HG03342 (cell line): ENCODE results near the gene KRT80.
"Not testable (repeated sequence)": the region's sequence is repeated elsewhere in the genome, so short reads cannot be mapped to it uniquely, and the experiment has no call there.

ENCODE experiments used
- ATAC-seq: cut with Tn5 transposase; IDR thresholded peaks from one replicate; pipeline ENCODE4 v1.9.1; 2021; ENCODE audit warnings: mild to moderate bottlenecking, moderate library complexity; ENCODE audit not compliant: unreplicated experiment

KRT80 gene

GRCh38 chr12:52191841-52192791 is at the start of gene KRT80:
KRT80 (minus strand) TSS chr12:52192014; CDS start chr12:52191902, 112 bp downstream.
- ATAC-seq: no peak

GRCh38 chr12:52241205-52241842 is 49.5 kb upstream of the KRT80 start:
- no peak for ATAC-seq

GRCh38 chr12:52240247-52240646 is 48.4 kb upstream of the KRT80 start:
- ATAC-seq: not testable (repeated sequence)

DNA sequence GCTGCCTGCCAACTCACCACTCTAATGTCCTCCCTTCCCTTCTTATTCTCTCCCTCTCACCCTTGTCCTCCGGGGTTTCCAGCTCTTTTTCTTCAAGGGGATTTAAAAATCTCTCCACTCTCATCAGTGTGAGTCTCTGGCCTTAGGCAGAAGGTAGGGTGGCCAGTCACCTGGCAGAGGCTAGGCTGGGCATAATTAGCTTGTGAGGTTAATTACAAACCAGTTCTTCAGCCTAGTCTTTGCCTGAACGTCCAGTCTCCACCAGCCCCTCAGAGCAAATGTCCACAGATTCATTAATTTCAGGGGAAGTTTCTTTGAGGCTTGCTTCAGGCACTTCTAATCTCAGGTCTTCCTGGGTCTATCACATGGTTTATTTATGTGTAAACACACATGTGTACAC is 48.0 kb upstream of the KRT80 start:
- ATAC-seq: no peak

DNA sequence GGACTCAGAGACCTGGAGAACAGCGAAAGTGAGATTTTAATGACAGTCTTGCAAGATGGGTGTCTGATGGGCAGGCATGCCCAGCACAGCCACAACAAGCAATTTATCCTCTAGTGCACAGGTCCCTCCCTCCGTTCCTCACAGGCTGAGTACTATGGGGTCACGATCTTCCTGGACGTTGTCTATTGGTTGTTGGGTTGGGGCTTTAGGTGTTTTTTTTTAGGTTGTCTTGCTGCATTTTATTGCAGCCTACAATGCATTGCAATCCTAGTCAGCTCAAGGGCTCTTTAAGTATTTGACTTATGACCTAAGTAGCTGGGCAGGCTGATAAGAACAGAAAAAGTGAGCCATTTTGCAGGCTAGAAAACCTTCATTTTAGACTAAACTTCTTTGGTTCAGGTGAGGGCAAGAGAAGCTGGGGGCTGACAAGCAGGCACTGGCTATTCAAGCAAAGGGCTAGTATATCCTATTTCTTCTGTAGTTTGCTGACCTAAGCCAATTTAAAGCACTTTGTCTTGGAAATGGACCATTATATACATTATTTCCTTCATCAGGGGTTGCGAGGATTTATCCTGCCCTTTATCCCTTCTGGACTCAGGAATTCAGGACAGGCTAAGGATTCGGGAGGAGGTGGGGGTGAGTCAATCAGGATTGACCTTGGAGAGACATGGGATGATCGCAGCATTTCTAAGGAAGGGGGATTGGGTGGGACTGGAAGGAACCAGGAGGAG is 47.3 kb upstream of the KRT80 start:
- ATAC-seq: no peak

DNA sequence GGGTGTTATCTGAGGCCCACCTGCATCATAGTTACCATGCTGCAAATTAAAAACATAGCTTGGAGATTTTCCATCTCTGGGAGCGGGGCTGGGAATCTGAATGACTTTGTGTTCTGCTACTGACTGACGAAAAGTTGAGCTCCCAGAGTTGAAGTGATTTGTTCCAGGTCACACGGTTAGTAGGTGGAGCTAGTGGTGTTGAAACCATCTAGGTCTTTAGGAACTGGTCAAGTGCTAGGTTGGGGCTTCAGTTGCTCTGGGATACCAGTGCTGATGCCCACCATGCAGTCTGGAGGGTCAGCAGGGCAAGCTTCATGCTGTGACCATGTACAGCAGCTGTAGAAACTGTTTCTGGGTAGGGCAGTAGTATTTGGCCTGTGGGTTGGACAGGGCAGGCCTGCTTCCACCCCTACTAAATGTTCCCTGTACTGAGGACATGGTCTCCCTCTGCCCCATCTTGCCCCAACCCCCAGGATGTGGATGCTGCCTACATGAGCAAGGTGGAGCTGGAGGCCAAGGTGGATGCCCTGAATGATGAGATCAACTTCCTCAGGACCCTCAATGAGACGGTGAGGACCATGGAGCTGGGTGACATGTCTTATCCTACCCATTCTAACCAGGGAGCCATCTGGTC is 46.5 kb upstream of the KRT80 start:
- ATAC-seq: no peak

- ATAC-seq: no peak
Observed at GRCh38 chr12:52236386-52237050, 44.7 kb upstream of the KRT80 start.

GRCh38 chr12:52235822-52236361 is 44.1 kb upstream of the KRT80 start:
- ATAC-seq: no peak

- no peak for ATAC-seq
Observed at GRCh38 chr12:52235001-52235764, 43.4 kb upstream of the KRT80 start.

DNA sequence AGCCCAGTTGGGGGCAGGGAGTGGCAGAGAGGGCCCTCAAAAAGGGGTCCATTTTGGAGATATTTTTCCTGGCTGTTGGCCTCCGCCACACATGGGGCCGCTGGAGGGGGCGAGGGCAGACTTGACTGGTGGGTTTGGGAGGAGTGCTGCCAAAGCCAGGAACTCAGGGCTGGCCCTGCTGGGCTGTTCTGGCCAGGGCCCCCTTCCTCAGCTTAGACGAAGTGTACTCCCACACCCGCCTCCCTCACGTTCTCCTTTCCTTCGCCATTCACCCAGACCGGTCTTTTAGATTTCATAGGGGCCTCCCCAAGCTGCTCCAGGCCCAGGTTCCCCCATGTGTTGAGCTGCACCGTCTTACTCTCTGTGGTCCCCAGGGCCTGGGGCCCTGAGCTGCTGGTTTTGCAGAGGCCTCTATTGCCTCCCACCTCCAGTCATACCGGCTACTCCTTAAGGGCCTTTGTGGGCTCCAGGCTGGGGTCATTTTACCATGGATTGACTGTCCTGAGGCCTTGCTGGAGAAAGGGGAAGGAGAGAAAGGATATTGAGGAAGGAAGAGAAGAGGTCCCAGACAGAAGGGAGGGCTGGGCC is 42.5 kb upstream of the KRT80 start:
- ATAC-seq: no peak

- no peak for ATAC-seq
Observed at GRCh38 chr12:52233462-52234207, 41.8 kb upstream of the KRT80 start.

DNA sequence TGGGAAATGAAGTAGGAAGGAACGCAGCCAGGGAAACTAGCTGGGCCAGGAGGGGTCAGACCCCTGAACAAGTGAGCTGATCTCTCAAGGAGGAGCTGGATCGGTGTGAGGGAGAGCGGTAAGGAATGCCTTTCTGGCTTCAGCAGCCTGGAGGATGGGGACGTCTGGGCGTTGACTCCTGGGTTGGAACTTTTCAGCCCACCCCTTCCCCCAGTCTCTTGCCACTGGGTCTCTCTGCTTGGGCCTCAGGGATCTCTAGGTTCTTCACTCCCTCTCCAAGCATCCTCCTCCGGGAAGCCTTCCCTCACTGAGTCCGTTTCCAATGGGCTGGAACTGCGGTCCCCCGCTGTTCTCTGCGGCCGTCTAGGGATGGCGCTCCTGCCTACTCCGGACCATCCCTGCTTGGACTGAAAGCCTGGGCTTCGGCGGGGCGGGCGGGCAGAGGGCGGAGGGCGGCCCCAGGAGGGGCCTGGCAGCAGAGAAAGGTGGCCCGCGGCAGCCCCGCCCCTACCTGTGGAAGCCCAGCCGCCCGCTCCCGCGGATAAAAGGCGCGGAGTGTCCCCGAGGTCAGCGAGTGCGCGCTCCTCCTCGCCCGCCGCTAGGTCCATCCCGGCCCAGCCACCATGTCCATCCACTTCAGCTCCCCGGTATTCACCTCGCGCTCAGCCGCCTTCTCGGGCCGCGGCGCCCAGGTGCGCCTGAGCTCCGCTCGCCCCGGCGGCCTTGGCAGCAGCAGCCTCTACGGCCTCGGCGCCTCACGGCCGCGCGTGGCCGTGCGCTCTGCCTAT is 41.1 kb upstream of the KRT80 start, which contains the start of gene KRT7:
TSS of gene KRT7 (plus strand) at position 570 of the 788 bp plus-strand sequence. CDS start at position 624, 54 bp downstream.
- no peak for ATAC-seq

DNA sequence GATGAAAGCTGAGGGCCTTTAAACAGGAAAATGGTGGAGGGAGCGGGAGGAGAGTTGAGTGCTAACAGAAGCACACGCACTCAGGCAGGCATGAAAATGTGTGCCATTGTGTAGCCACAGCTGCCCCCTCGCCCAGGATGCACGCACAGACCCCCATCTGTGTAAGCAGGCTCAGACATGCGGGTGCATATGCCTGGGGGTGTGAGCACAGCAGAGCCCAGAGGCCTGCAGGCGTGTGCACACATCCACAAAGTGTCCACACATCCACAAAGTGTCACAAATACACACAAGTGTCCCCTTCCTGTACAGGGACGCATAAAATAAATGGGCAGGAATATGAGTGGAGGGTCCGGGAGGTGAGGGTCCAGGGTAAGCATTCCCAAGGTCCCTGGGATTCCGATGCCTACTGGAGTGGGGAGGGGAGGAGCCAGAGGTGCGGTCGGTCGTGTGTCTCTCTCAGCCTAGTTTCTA is 40.4 kb upstream of the KRT80 start:
- no peak for ATAC-seq

- ATAC-seq: no peak
Observed at GRCh38 chr12:52231305-52232202, 39.7 kb upstream of the KRT80 start.

DNA sequence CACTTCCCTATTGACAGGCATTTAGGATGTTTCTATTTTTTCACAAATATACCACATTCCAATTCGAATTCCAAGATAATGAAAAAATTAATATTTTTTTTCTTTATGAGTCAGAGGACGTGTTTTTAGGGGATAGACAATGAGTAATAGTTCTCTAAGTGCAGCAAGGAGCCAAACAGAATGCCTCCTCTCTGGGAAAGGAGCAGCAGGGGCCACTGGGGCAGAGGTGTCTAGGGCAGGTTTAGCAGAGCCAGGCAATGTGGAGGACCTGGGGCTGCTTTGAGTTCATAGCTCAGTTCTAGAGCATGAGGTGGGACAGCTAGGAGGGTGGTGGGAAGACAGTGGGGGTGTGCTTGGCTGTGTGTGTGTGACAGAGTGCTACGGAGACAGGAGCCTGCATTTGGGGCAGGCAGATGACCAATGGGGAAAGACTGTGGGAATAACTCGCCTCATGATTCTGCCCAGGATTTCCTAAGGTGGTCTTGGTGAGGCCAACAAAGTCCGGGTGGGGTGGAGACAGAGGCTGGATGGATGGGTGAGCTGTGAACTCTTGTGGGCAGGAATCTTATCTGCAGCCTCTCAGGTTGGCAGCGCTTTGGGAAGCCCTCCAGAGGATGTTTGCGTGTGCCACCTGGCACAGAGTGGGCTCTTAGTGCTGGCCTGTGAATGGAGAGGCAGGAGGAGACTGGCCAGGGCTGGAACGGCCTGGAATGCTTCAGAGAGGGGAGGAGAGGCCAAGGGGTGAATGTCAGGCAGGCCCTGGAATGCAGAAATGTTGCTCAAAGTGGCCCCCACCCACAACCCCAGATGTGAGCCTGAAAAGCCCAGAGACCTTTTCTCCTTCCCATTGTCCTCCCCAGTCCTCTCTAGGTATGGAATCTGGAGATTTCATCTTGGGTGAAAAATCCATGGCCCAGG is 38.8 kb upstream of the KRT80 start:
- no peak for ATAC-seq
